Neutrophil (primary cell): ENCODE results near the gene RNU4-1.

Experiments used
- H3K27ac ChIP-seq: fragments of 200-600 bp; sonication (generic); 2 replicates; pipeline ENCODE4 v1.5.1; 2016; ENCODE audit warnings: mild to moderate bottlenecking, moderate library complexity
- H3K27me3 ChIP-seq: fragments of 200-600 bp; sonication (generic); 2 replicates; pipeline ENCODE4 v1.6.0; 2016; ENCODE audit warnings: mild to moderate bottlenecking
- H3K36me3 ChIP-seq: fragments of 200-600 bp; sonication (generic); 2 replicates; pipeline ENCODE4 v1.5.1; 2017
- H3K4me1 ChIP-seq, 2 experiments: fragments of 200-600 bp in 1 of 2; sonication (generic) in 1 of 2; 1 replicate in 1 of 2; 2 replicates in 1 of 2; pipeline versions ENCODE4 v1.5.1 to v1.6.1; 2013 to 2016; ENCODE audit warnings: low read depth in 1 of 2, low read length in 1 of 2, mild to moderate bottlenecking in 1 of 2, moderate library complexity in 1 of 2; ENCODE audit not compliant: control insufficient read depth in 1 of 2, insufficient read depth in 1 of 2
- H3K4me3 ChIP-seq, 2 experiments: fragments of 200-600 bp in 1 of 2; sonication (generic) in 1 of 2; 1 replicate in 1 of 2; 2 replicates in 1 of 2; pipeline ENCODE4 v1.5.1; 2013 to 2016; ENCODE audit warnings: low read depth in 1 of 2, low read length in 1 of 2, mild to moderate bottlenecking in 1 of 2, moderate library complexity in 1 of 2
- H3K9me3 ChIP-seq: fragments of 200-600 bp; sonication (generic); 2 replicates; pipeline ENCODE4 v1.5.1; 2016
- TF ChIP-seq, protein P1 (sequence below): fragments of 200-600 bp; sonication (generic); IDR thresholded peaks from 2 replicates; pipeline ENCODE4 v1.5.1; 2016; ENCODE audit warnings: antibody characterized with exemption

RNU4-1 gene

DNA sequence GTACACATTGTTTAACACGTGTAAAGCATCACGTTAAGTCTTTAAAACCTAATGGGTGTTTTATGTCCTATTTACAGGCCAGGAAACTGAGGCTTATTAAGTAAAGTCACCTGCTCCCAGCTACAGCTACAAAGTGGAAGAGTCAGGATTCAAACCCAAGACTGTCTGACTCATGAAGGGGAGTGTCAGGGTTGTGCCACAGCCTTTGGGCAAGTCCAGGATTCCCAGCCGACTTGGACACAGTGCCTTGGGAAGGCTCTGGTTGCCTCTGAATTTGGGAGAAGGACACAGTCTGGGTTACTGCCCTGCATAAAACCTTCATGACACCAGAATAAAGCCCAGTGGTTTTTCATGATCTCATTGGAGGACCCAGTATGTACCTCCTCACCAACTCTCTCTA, 8.7 kb downstream of the RNU4-1 start:
- no peak overlapping the region for H3K4me3 ChIP-seq
- TF ChIP-seq, protein P1, sequence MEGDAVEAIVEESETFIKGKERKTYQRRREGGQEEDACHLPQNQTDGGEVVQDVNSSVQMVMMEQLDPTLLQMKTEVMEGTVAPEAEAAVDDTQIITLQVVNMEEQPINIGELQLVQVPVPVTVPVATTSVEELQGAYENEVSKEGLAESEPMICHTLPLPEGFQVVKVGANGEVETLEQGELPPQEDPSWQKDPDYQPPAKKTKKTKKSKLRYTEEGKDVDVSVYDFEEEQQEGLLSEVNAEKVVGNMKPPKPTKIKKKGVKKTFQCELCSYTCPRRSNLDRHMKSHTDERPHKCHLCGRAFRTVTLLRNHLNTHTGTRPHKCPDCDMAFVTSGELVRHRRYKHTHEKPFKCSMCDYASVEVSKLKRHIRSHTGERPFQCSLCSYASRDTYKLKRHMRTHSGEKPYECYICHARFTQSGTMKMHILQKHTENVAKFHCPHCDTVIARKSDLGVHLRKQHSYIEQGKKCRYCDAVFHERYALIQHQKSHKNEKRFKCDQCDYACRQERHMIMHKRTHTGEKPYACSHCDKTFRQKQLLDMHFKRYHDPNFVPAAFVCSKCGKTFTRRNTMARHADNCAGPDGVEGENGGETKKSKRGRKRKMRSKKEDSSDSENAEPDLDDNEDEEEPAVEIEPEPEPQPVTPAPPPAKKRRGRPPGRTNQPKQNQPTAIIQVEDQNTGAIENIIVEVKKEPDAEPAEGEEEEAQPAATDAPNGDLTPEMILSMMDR = no peak

DNA sequence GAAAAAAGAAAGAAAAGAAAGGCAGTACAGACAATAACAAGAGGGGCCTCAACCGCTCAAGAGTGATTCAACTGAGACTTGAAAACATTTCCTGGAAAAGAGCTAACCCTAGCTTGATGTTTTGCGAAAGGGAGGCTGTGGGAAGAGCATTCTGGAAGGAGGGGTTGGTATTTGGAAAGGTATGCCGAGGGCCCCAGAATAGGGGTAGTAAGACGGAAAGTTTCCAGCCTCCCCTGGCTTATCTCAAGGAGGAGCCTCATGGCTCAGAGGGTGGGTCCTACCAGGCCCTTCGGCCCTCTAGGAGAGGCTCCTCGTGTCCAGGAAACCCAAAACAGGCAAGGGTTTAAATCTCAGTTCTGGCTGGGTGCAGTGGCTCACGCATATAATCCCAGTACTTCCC, 9.7 kb downstream of the RNU4-1 start:
- H3K9me3 ChIP-seq = no peaks in the 10 kb centered on the region
- TF ChIP-seq, protein P1 = no peak
- no peaks in the 10 kb centered on the region for H3K36me3 ChIP-seq
- no peaks in the 10 kb centered on the region for H3K27me3 ChIP-seq
- no peaks in the 10 kb centered on the region for H3K4me1 ChIP-seq
- H3K27ac ChIP-seq = no peak overlapping the region
- H3K4me3 ChIP-seq = no peak overlapping the region

More for the DNA sequence above, 8.7 kb downstream of the RNU4-1 start:
- H3K9me3 ChIP-seq = no peaks in the 10 kb centered on the region
- H3K36me3 ChIP-seq = no peaks in the 10 kb centered on the region
- H3K4me1 ChIP-seq = no peaks in the 10 kb centered on the region
- no peaks in the 10 kb centered on the region for H3K27me3 ChIP-seq
- no peak overlapping the region for H3K27ac ChIP-seq

DNA sequence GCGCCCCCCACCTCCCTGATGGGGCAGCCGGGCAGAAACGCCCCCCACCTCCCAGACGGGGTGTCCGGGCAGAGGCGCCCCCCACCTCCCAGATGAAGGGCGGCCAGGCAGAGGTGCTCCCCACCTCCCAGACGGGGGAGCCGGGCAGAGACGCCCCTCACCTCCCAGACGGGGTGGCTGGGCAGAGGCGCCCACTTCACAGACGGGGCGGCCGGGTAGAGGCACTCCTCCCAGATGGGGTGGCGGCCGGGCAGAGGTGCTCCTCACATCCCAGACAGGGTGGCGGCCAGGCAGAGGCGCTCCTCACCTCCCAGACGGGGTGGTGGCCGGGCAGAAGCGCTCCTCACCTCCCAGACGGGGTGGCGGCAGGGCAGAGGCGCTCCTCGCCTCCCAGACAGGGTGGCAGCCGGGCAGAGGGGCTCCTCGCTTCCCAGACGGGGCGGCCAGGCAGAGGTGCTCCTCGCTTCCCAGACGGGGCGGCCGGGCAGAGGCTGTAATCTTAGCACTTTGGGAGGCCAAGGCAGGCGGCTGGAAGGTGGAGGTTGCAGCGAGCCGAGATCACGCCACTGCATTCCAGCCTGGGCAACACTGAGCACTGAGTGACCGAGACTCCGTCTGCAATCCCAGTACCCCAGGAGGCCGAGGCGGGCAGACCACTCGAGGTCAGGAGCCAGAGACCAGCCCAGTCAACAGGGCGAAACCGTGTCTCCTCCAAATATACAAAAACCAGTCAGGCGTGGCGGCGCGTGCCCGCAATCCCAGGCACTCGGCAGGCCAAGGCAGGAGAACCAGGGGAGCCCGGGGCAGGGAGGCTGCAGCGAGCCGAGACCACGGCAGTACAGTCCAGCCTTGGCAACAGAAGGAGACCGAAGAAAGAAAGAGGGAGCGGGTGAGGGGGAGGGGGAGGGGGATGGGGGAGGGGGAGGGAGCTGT, 14.6 kb downstream of the RNU4-1 start:
- no peaks in the 10 kb centered on the region for H3K36me3 ChIP-seq
- H3K27ac ChIP-seq = no peak overlapping the region
- no peaks in the 10 kb centered on the region for H3K4me1 ChIP-seq
- no peaks in the 10 kb centered on the region for H3K9me3 ChIP-seq
- H3K4me3 ChIP-seq = no peak overlapping the region
- peaks cover 9% of the 10 kb centered on the region for H3K27me3 ChIP-seq
- TF ChIP-seq, protein P1 = no peak

DNA sequence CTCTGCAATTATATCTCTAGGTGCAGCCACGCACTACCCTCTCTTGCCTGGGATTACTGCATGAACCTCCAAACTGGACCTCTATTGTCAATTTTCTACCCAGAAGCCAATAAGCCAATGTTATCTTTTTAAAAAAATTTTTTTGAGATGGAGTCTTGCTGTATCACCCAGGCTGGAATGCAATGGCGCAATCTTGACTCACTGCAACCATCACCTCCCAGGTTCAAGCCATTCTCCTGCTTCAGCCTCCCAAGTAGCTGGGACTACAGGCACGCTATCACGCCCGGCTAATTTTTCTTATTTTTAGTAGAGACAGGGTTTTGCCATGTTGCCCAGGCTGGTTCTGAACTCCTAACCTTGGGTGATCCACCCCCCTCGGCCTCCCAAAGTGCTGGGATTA, 16.3 kb downstream of the RNU4-1 start:
- H3K27ac ChIP-seq = no peak overlapping the region
- H3K36me3 ChIP-seq = no peaks in the 10 kb centered on the region
- no peaks in the 10 kb centered on the region for H3K9me3 ChIP-seq
- H3K4me1 ChIP-seq = no peaks in the 10 kb centered on the region
- H3K27me3 ChIP-seq = peaks cover 9% of the 10 kb centered on the region
- no peak overlapping the region for H3K4me3 ChIP-seq
- TF ChIP-seq, protein P1 = no peak

DNA sequence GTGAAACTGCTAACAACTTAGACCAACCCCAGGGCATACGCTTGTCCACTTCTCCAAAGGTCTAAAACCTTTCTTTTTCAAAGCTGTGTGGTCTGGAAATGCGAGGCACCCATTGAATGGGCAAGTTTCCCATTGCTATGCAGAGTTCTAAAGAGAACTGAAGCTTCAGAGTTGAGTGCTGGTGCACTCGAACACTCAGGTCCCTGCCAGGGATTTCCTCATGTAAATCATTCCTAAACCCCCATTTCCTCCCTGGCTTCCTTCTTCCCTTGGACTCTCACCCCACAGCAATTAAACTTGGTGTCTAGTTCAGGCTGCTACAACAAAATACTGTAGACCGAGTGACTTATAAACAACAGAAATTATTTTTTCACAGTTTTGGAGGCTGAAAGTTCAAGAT, 25.3 kb downstream of the RNU4-1 start:
- Histone ChIP-seq H3K27ac (no peak overlapping the region), H3K9me3 (no peaks in the 10 kb centered on the region), H3K27me3 (no peaks in the 10 kb centered on the region), H3K4me3 (no peak overlapping the region), H3K4me1 (peaks cover 25 to 28% of the 10 kb centered on the region in 2 experiments), H3K36me3 (peaks cover 4% of the 10 kb centered on the region)
- TF ChIP-seq, protein P1 = no peak
